Endothelial cell of umbilical vein (primary cell): ENCODE results near the gene FILIP1L. TPM values are rescaled to one million over a fixed set of nuclear protein-coding genes. Genes with fewer than 3 reads are reported as not detected.
A peak's percentile ranks its signal among the peaks of the same experiment; 100 is the strongest.

ENCODE experiments used
- BruUV-seq: library from RNA; stranded (reverse); fragments of 400-500 nt; replicated peaks from 2 replicates; lab custom pipeline; 2021; lab: Mats Ljungman, UMichigan
- CTCF ChIA-PET: fragments of 300-600, 350-600 bp; sonication (Branson Sonifier 250); formaldehyde crosslinking; loops from one replicate; lab custom pipeline; 2021; ENCODE audit warnings: antibody characterized with exemption, inconsistent platforms; lab: Charles Lee
- POLR2A ChIA-PET: fragments of 300-600, 350-600 bp; sonication (Branson Sonifier 250); formaldehyde crosslinking; loops from one replicate; lab custom pipeline; 2021; ENCODE audit warnings: antibody characterized with exemption, inconsistent platforms; lab: Charles Lee
- DNase-seq: peaks from one replicate; pipeline ENCODE4 v3.0.0-alpha.2; 2011; ENCODE audit warnings: low read depth, low spot score
- FAIRE-seq: peaks from 2 replicates; lab custom pipeline; 2011; peaks lifted over from hg19 to GRCh38; lab: Jason Lieb, UNC
- H2AFZ ChIP-seq: 2 replicates; pipeline ENCODE4 v1.6.0; 2012; ENCODE audit warnings: low read depth, low read length, control low read depth, inconsistent platforms
- H3K27ac ChIP-seq: 2 replicates; pipeline ENCODE4 v1.5.1; 2011; ENCODE audit warnings: low read depth, mild to moderate bottlenecking, control low read depth, low read length, moderate library complexity; ENCODE audit not compliant: insufficient read depth
- H3K27me3 ChIP-seq, 2 experiments: 2 replicates each; pipeline versions ENCODE4 v1.6.0 to v1.6.1; 2011; ENCODE audit warnings: low read length in 2 of 2, mixed read lengths in 1 of 2; ENCODE audit not compliant: control insufficient read depth in 2 of 2, insufficient read depth in 2 of 2
- H3K36me3 ChIP-seq, 2 experiments: 2 replicates in 1 of 2; 3 replicates in 1 of 2; pipeline ENCODE4 v1.5.1; 2011; ENCODE audit warnings: low read length in 2 of 2, mild to moderate bottlenecking in 1 of 2, moderate library complexity in 1 of 2; ENCODE audit not compliant: control insufficient read depth in 2 of 2, insufficient read depth in 2 of 2; ENCODE audit errors: extremely low read depth in 1 of 2
- H3K4me1 ChIP-seq: 3 replicates; pipeline ENCODE4 v1.5.1; 2011; ENCODE audit warnings: mild to moderate bottlenecking, low read length; ENCODE audit not compliant: control insufficient read depth, insufficient read depth; ENCODE audit errors: extremely low read depth
- H3K4me2 ChIP-seq: 2 replicates; pipeline ENCODE4 v1.6.1; 2011; ENCODE audit warnings: low read length, control low read depth, mixed read lengths; ENCODE audit not compliant: insufficient read depth
- H3K4me3 ChIP-seq, 3 experiments: fragments of 200-600 bp in 1 of 3; sonication (generic), shearing (Covaris generic) in 1 of 3; replicated peaks in 1 of 3; 2 replicates each; pipeline ENCODE4 v1.5.1; 2011 to 2016; ENCODE audit warnings: control low read depth in 3 of 3, low read length in 3 of 3, mild to moderate bottlenecking in 2 of 3, inconsistent platforms in 1 of 3, low read depth in 1 of 3, moderate library complexity in 1 of 3; ENCODE audit not compliant: insufficient read depth in 1 of 3
- H3K79me2 ChIP-seq: 2 replicates; pipeline ENCODE4 v1.6.0; 2012; ENCODE audit warnings: low read length, inconsistent platforms; ENCODE audit not compliant: control insufficient read depth, insufficient read depth
- H3K9ac ChIP-seq: replicated peaks from 2 replicates; pipeline ENCODE3; 2011; ENCODE audit warnings: low read length, control low read depth; ENCODE audit not compliant: insufficient read depth; ENCODE audit errors: extremely low read depth
- H3K9me1 ChIP-seq: replicated peaks from 3 replicates; pipeline ENCODE4 v1.6.0; 2011; ENCODE audit warnings: mild to moderate bottlenecking, low read length; ENCODE audit not compliant: control insufficient read depth, insufficient read depth; ENCODE audit errors: extremely low read depth
- H3K9me3 ChIP-seq: replicated peaks from 2 replicates; pipeline ENCODE4 v1.5.1; 2012; ENCODE audit warnings: low read length, inconsistent platforms; ENCODE audit not compliant: control insufficient read depth, insufficient read depth
- H4K20me1 ChIP-seq: replicated peaks from 2 replicates; pipeline ENCODE3; 2011; ENCODE audit warnings: mild to moderate bottlenecking, low read length; ENCODE audit not compliant: control insufficient read depth, insufficient read depth; ENCODE audit errors: extremely low read depth
- CTCF ChIP-seq, 2 donors: IDR thresholded peaks; 1 replicate in 1 of 2; 2 replicates in 1 of 2; pipeline ENCODE4 v1.5.1; 2011; ENCODE audit warnings: low read length in 2 of 2, mild to moderate bottlenecking in 2 of 2, moderate library complexity in 2 of 2, control low read depth in 1 of 2, inconsistent platforms in 1 of 2, low read depth in 1 of 2; ENCODE audit not compliant: insufficient read depth in 1 of 2; ENCODE audit errors: extremely low read depth in 1 of 2
- EZH2 ChIP-seq: IDR thresholded peaks from 2 replicates; pipeline ENCODE4 v1.6.1; 2012; ENCODE audit warnings: borderline replicate concordance, low read depth, mild to moderate bottlenecking, moderate library complexity, low read length, inconsistent platforms; ENCODE audit not compliant: severe bottlenecking
- FOS ChIP-seq: IDR thresholded peaks from 2 replicates; pipeline ENCODE4 v1.6.1; 2011; ENCODE audit warnings: mild to moderate bottlenecking, low read length, moderate library complexity, borderline replicate concordance; ENCODE audit not compliant: insufficient read depth
- GATA2 ChIP-seq: IDR thresholded peaks from 2 replicates; pipeline ENCODE4 v1.7.0; 2011; ENCODE audit warnings: low read depth, mild to moderate bottlenecking, moderate library complexity, mixed read lengths, low read length; ENCODE audit not compliant: insufficient read length, insufficient read depth
- JUN ChIP-seq: IDR thresholded peaks from 2 replicates; pipeline ENCODE4 v1.6.1; 2011; ENCODE audit warnings: borderline replicate concordance, low read depth; ENCODE audit not compliant: insufficient read length, insufficient read depth
- MAX ChIP-seq: IDR thresholded peaks from 2 replicates; pipeline ENCODE4 v1.6.1; 2011; ENCODE audit not compliant: insufficient read depth, insufficient read length
- MYC ChIP-seq: IDR thresholded peaks from one replicate; pipeline ENCODE4 v1.6.1; 2011; ENCODE audit warnings: mild to moderate bottlenecking, low read depth, low read length
- POLR2A ChIP-seq: IDR thresholded peaks from 2 replicates; pipeline ENCODE4 v1.6.1; 2012; ENCODE audit warnings: low read depth, mild to moderate bottlenecking, control low read depth, low read length
- POLR2AphosphoS5 ChIP-seq: IDR thresholded peaks from 2 replicates; pipeline ENCODE4 v1.6.1; 2012; ENCODE audit warnings: low read depth, mild to moderate bottlenecking, control low read depth, low read length, moderate library complexity; ENCODE audit not compliant: insufficient read depth
- dilution Hi-C: fragments of 300-500 bp; cut with MboI; formaldehyde crosslinking; loops from one replicate; pipeline ENCODE4 v1.15.0; 2019; ENCODE audit warnings: low sequenced_read_pairs; ENCODE audit not compliant: extremely low pct_ligation_motif_present
- intact Hi-C: fragments of 100-400 bp; cut with micrococcal nuclease; formaldehyde crosslinking; loops from one replicate; pipeline ENCODE4 v1.10.0; 2022
- polyA plus RNA-seq, 4 experiments: library from polyadenylated mRNA; depleted of rRNA in 3 of 4; stranded (reverse) in 3 of 4; unstranded in 1 of 4; fragments of >200 nt; gene quantifications; 2 replicates each; pipeline versions ENCODE4 v1.2.1 to v1.2.3, GENCODE V29; 2011 to 2012; ENCODE audit warnings: missing spikeins in 1 of 4
- total RNA-seq: library from RNA; stranded (reverse); gene quantifications from 2 replicates; pipeline ENCODE4 v1.2.3, GENCODE V29; 2021

Gene FILIP1L
- total and polyA plus RNA-seq, 2 donors (not counting 3 experiments of a cell fraction or from before 2014, with no cell fraction given), result 26.0 to 29.9 TPM

DNA sequence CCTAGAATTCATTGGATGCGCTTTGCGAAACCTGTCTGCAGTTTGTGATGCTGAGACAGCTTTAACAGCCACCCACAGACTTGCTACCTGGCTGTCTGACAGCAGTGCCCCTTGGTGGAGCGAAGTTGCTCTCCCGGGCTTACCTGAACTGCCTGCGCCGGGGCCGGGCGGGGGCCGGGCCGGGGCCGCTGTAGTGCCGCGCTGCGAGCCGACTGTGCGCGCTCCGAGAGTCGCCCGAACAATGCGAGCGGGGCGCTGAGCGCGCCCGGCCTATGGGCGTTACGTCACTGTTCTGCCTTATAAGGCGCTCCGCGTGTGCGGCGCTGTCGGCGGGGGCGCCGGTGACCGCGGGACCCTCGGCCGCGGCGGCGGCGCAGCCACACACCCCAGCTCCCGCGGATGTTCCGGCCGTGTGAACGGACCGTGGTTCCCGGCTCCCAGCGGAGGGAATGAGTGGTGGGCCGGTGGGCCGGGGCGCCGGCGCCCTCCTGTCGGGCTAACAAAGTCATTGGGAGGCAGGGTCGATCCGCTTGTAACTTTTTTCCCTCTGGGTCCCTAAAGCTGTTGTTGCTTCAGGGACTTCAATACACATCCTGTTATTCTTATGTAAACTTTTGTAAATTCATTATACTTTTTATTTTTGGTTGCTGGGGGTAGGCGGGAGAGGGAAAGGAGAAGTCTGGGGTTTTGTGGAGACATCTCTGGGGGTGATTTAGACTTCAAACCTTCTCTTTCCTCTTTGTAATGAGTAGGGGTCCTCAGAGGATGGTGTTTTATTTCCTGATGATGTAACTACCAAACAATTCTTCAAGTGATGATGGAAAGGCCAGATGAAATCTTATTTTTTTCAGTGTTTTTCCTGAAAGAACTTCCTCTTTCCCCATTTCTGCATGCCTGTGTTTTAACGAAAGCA, 238.1 kb downstream of the FILIP1L start:
- Histone ChIP-seq H3K4me3 (peak overlapping the region; percentile 60 to 96 (median 91)), H3K79me2 (peaks cover 46% of the 10 kb centered on the region), H3K4me2 (peak overlapping the region; percentile 99), H2AFZ (peak overlapping the region; percentile 31), H3K9me3 (no peaks in the 10 kb centered on the region), H3K9ac (peak overlapping the region; percentile 97), H3K9me1 (no peaks in the 10 kb centered on the region), H3K27ac (peak overlapping the region; percentile 99), H3K4me1 (peaks cover 49% of the 10 kb centered on the region), H3K36me3 (no peaks in the 10 kb centered on the region), H4K20me1 (peaks cover 6% of the 10 kb centered on the region), H3K27me3 (no peaks in the 10 kb centered on the region)
- TF ChIP-seq CTCF (IDR thresholded peaks at IDR 0.05; ENCODE audit: extremely low read depth in 1 of 2, insufficient read depth in 1 of 2, low read depth in 1 of 2, low read length in 2 of 2), result peak in 1 of 2 donors; percentile 21
- no peak for TF ChIP-seq GATA2
- TF ChIP-seq MYC, result peak; percentile 54
- no peak for TF ChIP-seq EZH2
- TF ChIP-seq JUN, result no peak
- no peak for TF ChIP-seq MAX
- TF ChIP-seq FOS, result peak; percentile 17
- TF ChIP-seq POLR2AphosphoS5, result peak; percentile 98
- TF ChIP-seq POLR2A, result peak; percentile 96
- no TSS peak for BruUV-seq
- DNase-seq (peak; percentile 89), FAIRE-seq (peak; percentile 65)
- intact Hi-C loops (loop anchor here (1.0 to 2.0 kb wide), 4 partner anchors 25 to 165 kb away; no protein-coding TSS in a partner anchor), dilution Hi-C loops (no loop called here)
- CTCF ChIA-PET, result interaction anchor here (0.8 to 1.5 kb wide), 14 partner anchors 14 to 378 kb away, joined by 3 to 7 read pairs (median 3); no protein-coding TSS in a partner anchor
- POLR2A ChIA-PET, result interaction anchor here (0.7 to 2.4 kb wide), 7 partner anchors 22 to 385 kb away, joined by 3 to 19 read pairs (median 4); partner anchors contain the start of gene TBC1D23
